DND-41 (cell line): ENCODE data around the gene PRKCA.
"Not testable (repeated sequence)": the region's sequence is repeated elsewhere in the genome, so short reads cannot be mapped to it uniquely, and the experiment has no call there.

Experiments
- ATAC-seq: fragments of 200-7000 bp; cut with Tn5 transposase; 3 replicates; pipeline ENCODE4 v1.9.1; 2021; ENCODE audit warnings: low read depth; ENCODE audit not compliant: insufficient read depth
- DNase-seq: peaks from one replicate; pipeline ENCODE4 v3.0.0-alpha.2; 2020
- H2AFZ ChIP-seq: 2 replicates; pipeline ENCODE4 v1.6.0; 2012; ENCODE audit warnings: low read depth, low read length
- H3K27ac ChIP-seq: 2 replicates; pipeline ENCODE4 v1.5.1; 2012; ENCODE audit warnings: low read length, inconsistent platforms
- H3K27me3 ChIP-seq: fragments of 200-600 bp; sonication (generic); 2 replicates; pipeline ENCODE4 v1.6.0; 2012; ENCODE audit warnings: low read length, mild to moderate bottlenecking, inconsistent platforms; ENCODE audit not compliant: insufficient read depth, poor library complexity
- H3K36me3 ChIP-seq: 2 replicates; pipeline ENCODE4 v1.5.1; 2012; ENCODE audit warnings: low read length, inconsistent platforms; ENCODE audit not compliant: insufficient read depth
- H3K4me1 ChIP-seq: 2 replicates; pipeline ENCODE4 v1.5.1; 2012; ENCODE audit warnings: mild to moderate bottlenecking, low read length; ENCODE audit not compliant: insufficient read depth
- H3K4me2 ChIP-seq: 2 replicates; pipeline ENCODE4 v1.6.0; 2012; ENCODE audit warnings: mild to moderate bottlenecking, moderate library complexity, low read length, inconsistent platforms; ENCODE audit not compliant: insufficient read depth
- H3K4me3 ChIP-seq, 2 experiments: fragments of 200-600 bp in 1 of 2; shearing (Covaris generic) in 1 of 2; 2 replicates each; pipeline ENCODE4 v1.5.1; 2012 to 2016; ENCODE audit warnings: inconsistent platforms in 2 of 2, low read length in 2 of 2, mild to moderate bottlenecking in 2 of 2, low read depth in 1 of 2, moderate library complexity in 1 of 2
- H3K79me2 ChIP-seq: 2 replicates; pipeline ENCODE4 v1.6.0; 2012; ENCODE audit warnings: low read length, inconsistent platforms; ENCODE audit not compliant: insufficient read depth
- H3K9ac ChIP-seq: 2 replicates; pipeline ENCODE4 v1.6.0; 2012; ENCODE audit warnings: low read depth, mild to moderate bottlenecking, inconsistent platforms, low read length, moderate library complexity
- H3K9me3 ChIP-seq: 2 replicates; pipeline ENCODE4 v1.5.1; 2012; ENCODE audit warnings: low read length, moderate library complexity, mild to moderate bottlenecking, inconsistent platforms; ENCODE audit not compliant: insufficient read depth, severe bottlenecking
- H4K20me1 ChIP-seq: 2 replicates; pipeline ENCODE4 v1.6.0; 2012; ENCODE audit warnings: low read length; ENCODE audit not compliant: insufficient read depth
- EZH2 ChIP-seq: IDR thresholded peaks from 3 replicates; pipeline ENCODE4 v1.6.1; 2012; ENCODE audit warnings: borderline replicate concordance, low read depth, mild to moderate bottlenecking, moderate library complexity, low read length, inconsistent platforms; ENCODE audit not compliant: severe bottlenecking
- TF ChIP-seq, protein P1 (sequence below): IDR thresholded peaks from 2 replicates; pipeline ENCODE4 v1.5.1; 2012; ENCODE audit warnings: borderline replicate concordance, low read length, moderate library complexity, mild to moderate bottlenecking; ENCODE audit not compliant: poor library complexity, severe bottlenecking; ENCODE audit errors: extremely low read depth

The PRKCA gene

DNA sequence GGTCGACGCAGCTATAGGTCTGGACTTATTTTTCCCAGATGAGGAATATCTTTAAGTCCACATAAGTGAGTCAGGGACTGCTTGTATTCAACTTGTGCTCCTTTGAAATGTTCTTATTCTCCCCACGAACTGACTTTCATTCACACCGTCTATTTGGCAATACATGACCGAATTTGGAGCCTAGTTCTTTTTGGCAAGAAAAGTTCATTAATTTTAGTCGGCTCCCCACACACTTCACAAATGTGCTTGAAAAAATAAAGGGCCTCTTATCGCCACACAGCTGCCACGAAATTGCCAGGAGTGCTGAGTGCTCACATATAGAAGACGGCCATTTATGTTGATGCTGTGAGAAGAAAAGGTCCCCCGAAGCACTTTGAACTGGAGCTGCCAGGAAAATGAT is 152.6 kb downstream of the PRKCA start:
- Histone ChIP-seq H3K27ac (no peak overlapping the region), H3K9me3 (peaks cover 2% of the 10 kb centered on the region), H3K4me3 (no peak overlapping the region), H2AFZ (no peak overlapping the region), H3K9ac (no peak overlapping the region), H3K79me2 (peaks cover 45% of the 10 kb centered on the region), H3K4me2 (no peak overlapping the region), H3K4me1 (peaks cover 31% of the 10 kb centered on the region), H3K27me3 (no peaks in the 10 kb centered on the region), H3K36me3 (peaks cover 8% of the 10 kb centered on the region; the same call in 1 of the 2 replicates), H4K20me1 (no peaks in the 10 kb centered on the region)
- TF ChIP-seq, protein P1, sequence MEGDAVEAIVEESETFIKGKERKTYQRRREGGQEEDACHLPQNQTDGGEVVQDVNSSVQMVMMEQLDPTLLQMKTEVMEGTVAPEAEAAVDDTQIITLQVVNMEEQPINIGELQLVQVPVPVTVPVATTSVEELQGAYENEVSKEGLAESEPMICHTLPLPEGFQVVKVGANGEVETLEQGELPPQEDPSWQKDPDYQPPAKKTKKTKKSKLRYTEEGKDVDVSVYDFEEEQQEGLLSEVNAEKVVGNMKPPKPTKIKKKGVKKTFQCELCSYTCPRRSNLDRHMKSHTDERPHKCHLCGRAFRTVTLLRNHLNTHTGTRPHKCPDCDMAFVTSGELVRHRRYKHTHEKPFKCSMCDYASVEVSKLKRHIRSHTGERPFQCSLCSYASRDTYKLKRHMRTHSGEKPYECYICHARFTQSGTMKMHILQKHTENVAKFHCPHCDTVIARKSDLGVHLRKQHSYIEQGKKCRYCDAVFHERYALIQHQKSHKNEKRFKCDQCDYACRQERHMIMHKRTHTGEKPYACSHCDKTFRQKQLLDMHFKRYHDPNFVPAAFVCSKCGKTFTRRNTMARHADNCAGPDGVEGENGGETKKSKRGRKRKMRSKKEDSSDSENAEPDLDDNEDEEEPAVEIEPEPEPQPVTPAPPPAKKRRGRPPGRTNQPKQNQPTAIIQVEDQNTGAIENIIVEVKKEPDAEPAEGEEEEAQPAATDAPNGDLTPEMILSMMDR: no peak
- TF ChIP-seq EZH2: no peak
- DNase-seq: no peak
- ATAC-seq: no peak

DNA sequence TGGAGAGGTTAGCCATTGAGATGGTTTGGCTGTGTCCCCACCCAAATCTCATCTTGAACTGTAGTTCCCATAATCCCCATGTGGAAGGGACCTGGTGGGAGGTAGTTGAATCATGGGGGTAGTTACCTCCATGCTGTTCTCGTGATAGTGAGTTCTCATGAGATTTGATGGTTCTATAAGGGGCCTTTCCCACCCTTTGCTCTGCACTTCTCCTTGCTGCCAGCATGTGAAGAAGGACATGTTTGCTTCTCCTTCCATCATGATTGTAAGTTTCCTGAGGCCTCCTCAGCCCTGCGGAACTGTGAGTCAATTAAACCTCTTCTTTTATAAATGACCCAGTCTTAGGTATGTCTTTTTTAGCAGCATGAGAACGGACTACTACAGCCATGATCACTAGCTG is 155.1 kb downstream of the PRKCA start:
- H3K27ac ChIP-seq, H3K4me2 ChIP-seq, DNase-seq, H3K36me3 ChIP-seq, H3K4me3 ChIP-seq, H2AFZ ChIP-seq, H3K4me1 ChIP-seq, H4K20me1 ChIP-seq, H3K9me3 ChIP-seq, ATAC-seq, H3K27me3 ChIP-seq, H3K9ac ChIP-seq: not testable (repeated sequence)
- peaks cover 36% of the 10 kb centered on the region for H3K79me2 ChIP-seq

DNA sequence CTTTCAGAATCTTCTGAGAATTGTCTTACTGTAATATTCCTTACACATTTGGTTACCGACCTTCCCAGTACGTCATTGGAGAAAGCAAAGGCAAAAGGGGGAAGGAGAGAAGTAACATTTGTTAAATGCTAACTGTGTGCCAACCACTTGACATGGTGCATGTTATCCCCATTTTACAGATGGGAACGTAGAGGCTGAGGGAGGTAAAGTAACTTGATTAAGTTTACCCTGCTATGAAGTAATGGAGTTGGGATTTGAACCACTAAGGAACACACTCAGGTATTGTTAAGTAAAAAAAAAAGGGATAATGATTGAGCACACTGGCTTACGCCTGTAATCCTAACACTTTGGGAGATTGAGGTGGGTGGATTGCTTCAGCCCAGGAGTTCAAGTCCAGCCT is 156.4 kb downstream of the PRKCA start:
- H4K20me1 ChIP-seq: no peaks in the 10 kb centered on the region
- peaks cover 34% of the 10 kb centered on the region for H3K79me2 ChIP-seq
- H3K4me1 ChIP-seq: no peaks in the 10 kb centered on the region
- H3K4me2 ChIP-seq: no peak overlapping the region
- no peak for ATAC-seq
- peaks cover 2% of the 10 kb centered on the region for H3K9me3 ChIP-seq
- DNase-seq: no peak
- no peak for TF ChIP-seq EZH2
- H3K36me3 ChIP-seq: peaks cover 8% of the 10 kb centered on the region; the same call in 1 of the 2 replicates
- H3K9ac ChIP-seq: no peak overlapping the region
- H3K27me3 ChIP-seq: no peaks in the 10 kb centered on the region
- no peak overlapping the region for H3K27ac ChIP-seq
- no peak overlapping the region for H3K4me3 ChIP-seq
- no peak overlapping the region for H2AFZ ChIP-seq

DNA sequence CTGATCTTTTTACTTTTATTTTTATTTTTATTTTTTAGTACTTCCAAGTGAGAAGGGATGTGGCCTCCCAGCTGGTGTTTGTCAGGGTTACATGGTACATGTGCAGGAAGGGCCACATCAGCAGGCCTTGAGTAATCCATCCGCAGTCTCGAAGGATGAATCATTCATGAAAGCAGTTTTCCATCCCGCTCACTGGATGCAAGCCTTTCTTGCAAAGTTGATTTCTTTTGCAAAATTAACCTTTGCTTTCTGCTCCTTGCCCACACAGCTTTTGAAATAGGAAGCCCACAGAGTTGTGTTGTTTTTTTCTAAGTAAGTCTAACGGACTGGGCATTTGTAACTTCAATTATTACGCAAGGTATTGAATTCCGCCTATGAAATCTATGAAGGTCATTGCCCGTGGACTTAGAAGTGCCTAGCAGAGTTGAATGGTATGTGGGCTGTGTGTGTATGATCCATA is 157.4 kb downstream of the PRKCA start:
- H2AFZ ChIP-seq: no peak overlapping the region
- no peaks in the 10 kb centered on the region for H3K27me3 ChIP-seq
- H4K20me1 ChIP-seq: no peaks in the 10 kb centered on the region
- no peak overlapping the region for H3K9ac ChIP-seq
- peaks cover 2% of the 10 kb centered on the region for H3K9me3 ChIP-seq
- DNase-seq (no peak), ATAC-seq (no peak)
- TF ChIP-seq EZH2: no peak
- TF ChIP-seq, protein P1: no peak
- H3K4me2 ChIP-seq: no peak overlapping the region
- peaks cover 35% of the 10 kb centered on the region for H3K79me2 ChIP-seq
- peaks cover 8% of the 10 kb centered on the region; the same call in 1 of the 2 replicates for H3K36me3 ChIP-seq
- H3K4me3 ChIP-seq: no peak overlapping the region
- H3K27ac ChIP-seq: no peak overlapping the region
- H3K4me1 ChIP-seq: peaks cover 6% of the 10 kb centered on the region; the same call in 1 of the 2 replicates
